Tibial artery (tissue), 4 donors: ENCODE results near the gene RPTOR.
A peak's percentile ranks its signal among the peaks of the same experiment; 100 is the strongest.

Experiments
- DNase-seq, 2 donors: peaks; one replicate each; pipeline ENCODE4 v3.0.0-alpha.2; 2019
- H3K27ac ChIP-seq, 2 donors: fragments of 200-600 bp; sonication (generic) in 1 of 2; 1 replicate in 1 of 2; 2 replicates in 1 of 2; pipeline ENCODE4 v1.5.1; 2018 to 2019; ENCODE audit warnings: mild to moderate bottlenecking in 1 of 2
- H3K27me3 ChIP-seq, 2 donors: fragments of 200-600 bp; sonication (generic) in 1 of 2; one replicate each; pipeline versions ENCODE4 v1.5.1 to v1.6.0; 2016 to 2019
- H3K36me3 ChIP-seq, 3 donors: fragments of 200-600 bp; sonication (generic) in 2 of 3; one replicate each; pipeline ENCODE4 v1.5.1; 2016 to 2019; ENCODE audit warnings: mild to moderate bottlenecking in 2 of 3
- H3K4me1 ChIP-seq, 4 donors: fragments of 200-600 bp; sonication (generic) in 2 of 4; 1 replicate in 3 of 4; 2 replicates in 1 of 4; pipeline ENCODE4 v1.5.1; 2016 to 2019
- H3K4me3 ChIP-seq, 2 donors: fragments of 200-600 bp; sonication (generic) in 1 of 2; 1 replicate in 1 of 2; 2 replicates in 1 of 2; pipeline ENCODE4 v1.5.1; 2018 to 2019; ENCODE audit warnings: mild to moderate bottlenecking in 2 of 2
- H3K9me3 ChIP-seq, 3 donors: fragments of 200-600 bp; sonication (generic) in 1 of 3; one replicate each; pipeline ENCODE4 v1.5.1; 2016 to 2019
- CTCF ChIP-seq, 2 experiments: fragments of 200-600 bp in 1 of 2; fragments of 450-650 bp in 1 of 2; IDR thresholded peaks; one replicate each; pipeline ENCODE4 v1.5.1; 2017 to 2019; ENCODE audit warnings: antibody characterized with exemption in 2 of 2, mild to moderate bottlenecking in 1 of 2, moderate library complexity in 1 of 2
- intact Hi-C: fragments of 100-400 bp; cut with DNase I; formaldehyde crosslinking; loops from one replicate; pipeline ENCODE4 v1.15.0; 2023; ENCODE audit warnings: low total_unique reads

RPTOR gene

GRCh38 chr17:80908211-80908610 is 363.6 kb downstream of the RPTOR start:
- no peak for TF ChIP-seq CTCF (IDR thresholded peaks at IDR 0.05)
- H3K4me1 ChIP-seq = peaks cover 0 to 3% (median 1%) of the 10 kb centered on the region in 4 donors
- DNase-seq = no peak
- H3K27me3 ChIP-seq = no peaks in the 10 kb centered on the region
- H3K27ac ChIP-seq = no peak overlapping the region
- intact Hi-C loops = no loop called here
- no peaks in the 10 kb centered on the region for H3K9me3 ChIP-seq
- H3K4me3 ChIP-seq = no peak overlapping the region
- peaks cover 27 to 87% (median 49%) of the 10 kb centered on the region in 3 donors for H3K36me3 ChIP-seq

GRCh38 chr17:80908776-80909175 is 364.1 kb downstream of the RPTOR start:
- no peak for DNase-seq
- Histone ChIP-seq H3K4me3 (no peak overlapping the region), H3K27me3 (no peaks in the 10 kb centered on the region), H3K9me3 (no peaks in the 10 kb centered on the region), H3K4me1 (no peaks in the 10 kb centered on the region), H3K36me3 (peaks cover 27 to 86% (median 49%) of the 10 kb centered on the region in 3 donors), H3K27ac (no peak overlapping the region)
- intact Hi-C loops = no loop called here
- TF ChIP-seq CTCF (IDR thresholded peaks at IDR 0.05) = no peak

GRCh38 chr17:80909635-80910034 is 365.0 kb downstream of the RPTOR start:
- Histone ChIP-seq H3K4me3 (no peak overlapping the region), H3K27ac (no peak overlapping the region), H3K27me3 (no peaks in the 10 kb centered on the region), H3K9me3 (no peaks in the 10 kb centered on the region), H3K36me3 (peaks cover 27 to 86% (median 51%) of the 10 kb centered on the region in 3 donors), H3K4me1 (no peaks in the 10 kb centered on the region)
- TF ChIP-seq CTCF (IDR thresholded peaks at IDR 0.05) = no peak
- intact Hi-C loops = no loop called here
- no peak for DNase-seq

- DNase-seq = peak in 1 of 2 donors; percentile 38
- H3K4me1 ChIP-seq = no peaks in the 10 kb centered on the region
These were observed 365.4 kb downstream of the RPTOR start for GRCh38 chr17:80910043-80910442.

GRCh38 chr17:80912476-80912875 is 367.8 kb downstream of the RPTOR start:
- intact Hi-C loops = no loop called here
- no peak overlapping the region for H3K4me3 ChIP-seq
- no peak for TF ChIP-seq CTCF (IDR thresholded peaks at IDR 0.05)
- no peaks in the 10 kb centered on the region for H3K27me3 ChIP-seq
- peaks cover 21 to 75% (median 48%) of the 10 kb centered on the region in 3 donors for H3K36me3 ChIP-seq
- H3K9me3 ChIP-seq = no peaks in the 10 kb centered on the region
- H3K27ac ChIP-seq = no peak overlapping the region
- peak in 1 of 2 donors; percentile 53 for DNase-seq
- peaks cover 0 to 3% (median 1%) of the 10 kb centered on the region in 4 donors for H3K4me1 ChIP-seq

More at GRCh38 chr17:80910043-80910442, 365.4 kb downstream of the RPTOR start:
- Histone ChIP-seq H3K27ac (no peak overlapping the region), H3K9me3 (no peaks in the 10 kb centered on the region), H3K27me3 (no peaks in the 10 kb centered on the region), H3K4me3 (no peak overlapping the region), H3K36me3 (peaks cover 27 to 87% (median 54%) of the 10 kb centered on the region in 3 donors)
- intact Hi-C loops = no loop called here
- TF ChIP-seq CTCF (IDR thresholded peaks at IDR 0.05) = no peak
